SK-N-SH (cell line): Measurements from ENCODE around the gene APBB2. TPM values are rescaled to one million over a fixed set of nuclear protein-coding genes. Genes with fewer than 3 reads are reported as not detected.

Source experiments
- CTCF ChIA-PET: fragments of 300-600, 350-600 bp; formaldehyde crosslinking; extraction: SDS; loops from one replicate; lab custom pipeline; 2021; lab: Yijun Ruan, JAX
- POLR2A ChIA-PET: fragments of 350-600 bp; sonication (Branson Sonifier 250); formaldehyde crosslinking; extraction: SDS; loops from one replicate; lab custom pipeline; 2020; ENCODE audit warnings: antibody characterized with exemption, inconsistent platforms; lab: Yijun Ruan, JAX
- DNase-seq: peaks from one replicate; pipeline ENCODE4 v3.0.0; 2012
- H2AFZ ChIP-seq: fragments of 200-600 bp; sonication (generic); 2 replicates; pipeline ENCODE4 v1.8.1; 2016; ENCODE audit warnings: antibody characterized with exemption, mild to moderate bottlenecking, low read depth
- H3F3A ChIP-seq: fragments of 200-600 bp; sonication (generic); replicated peaks from 2 replicates; pipeline ENCODE3; 2016; ENCODE audit warnings: antibody characterized with exemption, mild to moderate bottlenecking; ENCODE audit not compliant: insufficient read depth
- H3K27ac ChIP-seq, 2 experiments: fragments of 200-500 bp in 1 of 2; fragments of 200-600 bp in 1 of 2; sonication (Bioruptor generic) in 1 of 2; sonication (generic), shearing (Covaris generic) in 1 of 2; 2 replicates each; pipeline versions ENCODE4 v1.5.1 to v1.6.1; 2014 to 2016; ENCODE audit warnings: low read depth in 2 of 2, inconsistent platforms in 1 of 2, low read length in 1 of 2, mild to moderate bottlenecking in 1 of 2, mixed read lengths in 1 of 2
- H3K27me3 ChIP-seq: fragments of 200-600 bp; sonication (generic), shearing (Covaris generic); 2 replicates; pipeline ENCODE4 v1.6.1; 2016; ENCODE audit warnings: mixed run types; ENCODE audit not compliant: insufficient read depth
- H3K36me3 ChIP-seq, 2 experiments: fragments of 200-500 bp in 1 of 2; fragments of 200-600 bp in 1 of 2; sonication (Bioruptor generic) in 1 of 2; sonication (generic) in 1 of 2; replicated peaks in 1 of 2; 2 replicates each; pipeline versions ENCODE3 to v1.5.1; 2014 to 2016; ENCODE audit warnings: low read length in 1 of 2, mild to moderate bottlenecking in 1 of 2; ENCODE audit not compliant: insufficient read depth in 2 of 2, control insufficient read depth in 1 of 2
- H3K4me1 ChIP-seq, 2 experiments: fragments of 200-500 bp in 1 of 2; fragments of 200-600 bp in 1 of 2; sonication (Bioruptor generic) in 1 of 2; sonication (generic), shearing (Covaris generic) in 1 of 2; 2 replicates each; pipeline versions ENCODE4 v1.5.1 to v1.6.1; 2014 to 2016; ENCODE audit warnings: low read depth in 1 of 2, low read length in 1 of 2, mixed run types in 1 of 2; ENCODE audit not compliant: insufficient read depth in 2 of 2, control insufficient read depth in 1 of 2
- H3K4me2 ChIP-seq: fragments of 200-600 bp; sonication (generic), shearing (Covaris generic); 2 replicates; pipeline ENCODE4 v1.6.1; 2017; ENCODE audit warnings: mixed run types
- H3K4me3 ChIP-seq, 2 experiments: fragments of 200-500 bp in 1 of 2; fragments of 200-600 bp in 1 of 2; sonication (Bioruptor generic) in 1 of 2; sonication (generic), shearing (Covaris generic) in 1 of 2; 2 replicates each; pipeline versions ENCODE4 v1.5.1 to v1.8.1; 2014 to 2016; ENCODE audit warnings: low read depth in 2 of 2, inconsistent platforms in 1 of 2, low read length in 1 of 2, mild to moderate bottlenecking in 1 of 2, mixed read lengths in 1 of 2, moderate library complexity in 1 of 2
- H3K79me2 ChIP-seq: fragments of 200-600 bp; sonication (generic); 2 replicates; pipeline ENCODE4 v1.8.1; 2017; ENCODE audit warnings: mild to moderate bottlenecking; ENCODE audit not compliant: insufficient read depth
- H3K9ac ChIP-seq: fragments of 200-600 bp; sonication (generic); 2 replicates; pipeline ENCODE4 v1.6.1; 2017; ENCODE audit warnings: mixed run types
- H3K9me2 ChIP-seq: fragments of 200-600 bp; sonication (generic); 2 replicates; pipeline ENCODE4 v1.6.1; 2017; ENCODE audit warnings: mixed run types
- H3K9me3 ChIP-seq: fragments of 200-600 bp; sonication (generic); 2 replicates; pipeline ENCODE4 v1.6.1; 2017; ENCODE audit warnings: mixed run types, mild to moderate bottlenecking, moderate library complexity
- H4K20me1 ChIP-seq: fragments of 200-600 bp; sonication (generic); 2 replicates; pipeline ENCODE4 v1.6.1; 2017; ENCODE audit warnings: mild to moderate bottlenecking, mixed run types; ENCODE audit not compliant: insufficient read depth
- FOXJ3 ChIP-seq: sonication (generic); formaldehyde crosslinking; IDR thresholded peaks from 2 replicates; pipeline ENCODE4 v1.5.1; 2020; ENCODE audit warnings: mild to moderate bottlenecking, missing genetic modification reagents
- IRF3 ChIP-seq: fragments of 150-350 bp; IDR thresholded peaks from 2 replicates; pipeline ENCODE4 v1.6.1; 2016; ENCODE audit warnings: mild to moderate bottlenecking, low read depth, low read length
- MAX ChIP-seq: IDR thresholded peaks from 2 replicates; pipeline ENCODE4 v1.4.0; 2012; ENCODE audit warnings: low read depth
- NRF1 ChIP-seq: IDR thresholded peaks from 2 replicates; pipeline ENCODE4 v1.6.1; 2012; ENCODE audit warnings: low read depth, mild to moderate bottlenecking, low read length
- PBX3 ChIP-seq: IDR thresholded peaks from 2 replicates; pipeline ENCODE4; 2012
- RCOR1 ChIP-seq: fragments of 150-350 bp; IDR thresholded peaks from 2 replicates; pipeline ENCODE4 v1.6.1; 2017; ENCODE audit warnings: antibody characterized with exemption, low read length
- RFX5 ChIP-seq: IDR thresholded peaks from 2 replicates; pipeline ENCODE4 v1.6.1; 2012; ENCODE audit warnings: mild to moderate bottlenecking, improper control_type of control experiment, low read length
- TAF1 ChIP-seq: IDR thresholded peaks from 2 replicates; pipeline ENCODE4 v1.6.1; 2012; ENCODE audit warnings: low read depth, mild to moderate bottlenecking, low read length, moderate library complexity, borderline replicate concordance
- TCF12 ChIP-seq: IDR thresholded peaks from 2 replicates; pipeline ENCODE4 v1.4.0; 2012
- WGBS: methylation state at CpG from one replicate; pipeline ENCODE4 v1.1.6; 2017; ENCODE audit warnings: low lambda C conversion rate; 5-methylcytosine and 5-hydroxymethylcytosine counted together
- polyA plus RNA-seq, 3 experiments: library from polyadenylated mRNA; depleted of rRNA; stranded (reverse); fragments of >200 nt; gene quantifications; 2 replicates each; pipeline ENCODE4 v1.2.3, GENCODE V29; 2012

The APBB2 gene
- polyA plus RNA-seq, 1 of the 3 experiments (the other 2 are of a cell fraction), result 49.8 TPM

GRCh38 chr4:41158274-41158673 is 56.1 kb downstream of the APBB2 start:
- peaks cover 78% of the 10 kb centered on the region for H3K79me2 ChIP-seq
- no peaks in the 10 kb centered on the region for H4K20me1 ChIP-seq
- no peak overlapping the region for H3K9ac ChIP-seq
- no peaks in the 10 kb centered on the region for H3K9me2 ChIP-seq
- H3F3A ChIP-seq, result peaks cover 65% of the 10 kb centered on the region
- TF ChIP-seq IRF3, result no peak
- no peak for TF ChIP-seq TAF1
- TF ChIP-seq RFX5, result no peak
- TF ChIP-seq FOXJ3, result no peak
- no peak for TF ChIP-seq RCOR1
- no peak for TF ChIP-seq NRF1
- H3K4me2 ChIP-seq, result no peak overlapping the region; the same call in 1 of the 2 replicates
- no peak overlapping the region for H3K4me3 ChIP-seq
- CTCF ChIA-PET, result interaction anchor here (0.6 kb wide), 1 partner anchor 99 kb away, joined by 3 read pairs; no protein-coding TSS in a partner anchor
- 67% methylated on average over 1 of the region's 1 CpG for WGBS
- H3K36me3 ChIP-seq, result no peaks in the 10 kb centered on the region
- POLR2A ChIA-PET, result no interaction called here
- no peaks in the 10 kb centered on the region for H3K9me3 ChIP-seq
- no peaks in the 10 kb centered on the region for H3K27me3 ChIP-seq
- H3K27ac ChIP-seq, result peak overlapping the region; percentile 47 to 93; a peak in 3 of 4 replicates
- DNase-seq, result no peak
- peaks cover 7 to 52% of the 10 kb centered on the region in 2 experiments; a peak in 3 of 4 replicates for H3K4me1 ChIP-seq
- no peak overlapping the region for H2AFZ ChIP-seq

GRCh38 chr4:41157009-41157408 is 57.3 kb downstream of the APBB2 start:
- TF ChIP-seq TCF12 (no peak), PBX3 (no peak), NRF1 (no peak), MAX (no peak)
- TF ChIP-seq, all 33 proteins: peak for 0
- ChIA-PET POLR2A (no interaction called here), CTCF (no interaction called here)
- Histone ChIP-seq H3K9me2 (no peaks in the 10 kb centered on the region), H3K9me3 (no peaks in the 10 kb centered on the region), H3K4me3 (no peak overlapping the region), H3K79me2 (peaks cover 77% of the 10 kb centered on the region), H3K9ac (no peak overlapping the region), H3K4me1 (peaks cover 7 to 47% of the 10 kb centered on the region in 2 experiments; a peak in 3 of 4 replicates), H3K4me2 (peak overlapping the region; percentile 61; the same call in 1 of the 2 replicates), H3F3A (peaks cover 57% of the 10 kb centered on the region), H2AFZ (no peak overlapping the region), H4K20me1 (no peaks in the 10 kb centered on the region), H3K27ac (peak overlapping the region in 1 of 2 experiments; percentile 93; a peak in 3 of 4 replicates), H3K27me3 (no peaks in the 10 kb centered on the region), H3K36me3 (peaks cover 0 to under 1% of the 10 kb centered on the region in 2 experiments)
- WGBS, result 86% methylated on average over 6 of the region's 6 CpGs
- DNase-seq, result no peak
